ENCODE data around the gene TMEM63B. TPM values are rescaled to one million over a fixed set of nuclear protein-coding genes. Genes with fewer than 3 reads are reported as not detected.

TMEM63B gene
- total RNA-seq, 4 donors from 2014 or later = 27.2 to 71.9 (median 43.7) TPM

GRCh38 chr6:44186635-44187025, 59.3 kb downstream of the TMEM63B start:
- Histone ChIP-seq H3K27ac (peak overlapping the region in 3 of 4 donors; percentile 11 to 31 (median 27)), H3K4me3 (no peak overlapping the region), H3K4me1 (no peaks in the 10 kb centered on the region), H3K9me3 (no peaks in the 10 kb centered on the region), H3K36me3 (no peaks in the 10 kb centered on the region), H3K27me3 (no peaks in the 10 kb centered on the region)
- in situ Hi-C loops (cut with MboI; ENCODE audit: low sequenced_read_pairs in 4 of 4) = no loop called here
- DNase-seq = no peak
- intact Hi-C loops (cut with DNase I; ENCODE audit: low total_unique reads) = no loop called here
- TF ChIP-seq CTCF (IDR thresholded peaks at IDR 0.05 in 4 of 5, conservative IDR thresholded peaks at IDR 0.05 in 1 of 5) (no peak), POLR2A (IDR thresholded peaks at IDR 0.05) (no peak)
- ATAC-seq = no peak

DNA sequence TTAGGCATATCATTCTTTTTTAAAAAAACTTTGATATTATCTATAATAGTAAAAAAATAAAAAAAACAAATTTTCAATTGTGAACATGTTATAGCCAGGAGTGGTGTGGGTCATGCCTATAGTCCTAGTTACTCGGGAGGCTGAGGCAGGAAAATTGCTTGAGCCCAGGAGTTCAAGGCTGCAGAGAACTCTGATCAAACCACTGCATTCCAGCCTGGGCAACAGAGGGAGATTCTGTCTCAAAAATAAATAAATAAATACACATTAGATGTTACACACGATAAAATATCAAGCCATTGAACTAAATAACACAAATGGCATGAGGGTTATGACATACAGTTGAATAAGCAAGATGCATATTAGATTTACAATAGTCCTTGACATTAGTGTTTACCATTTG, 61.5 kb downstream of the TMEM63B start:
- Histone ChIP-seq H3K4me1 (no peaks in the 10 kb centered on the region), H3K4me3 (no peak overlapping the region), H3K36me3 (no peaks in the 10 kb centered on the region), H3K27me3 (no peaks in the 10 kb centered on the region), H3K9me3 (no peaks in the 10 kb centered on the region), H3K27ac (no peak overlapping the region)
- intact Hi-C loops (cut with DNase I; ENCODE audit: low total_unique reads) = no loop called here
- no peak for TF ChIP-seq POLR2A (IDR thresholded peaks at IDR 0.05)
- TF ChIP-seq CTCF (IDR thresholded peaks at IDR 0.05 in 4 of 5, conservative IDR thresholded peaks at IDR 0.05 in 1 of 5) = no peak
- no peak for ATAC-seq
- DNase-seq = no peak
- in situ Hi-C loops (cut with MboI; ENCODE audit: low sequenced_read_pairs in 4 of 4) = no loop called here

DNA sequence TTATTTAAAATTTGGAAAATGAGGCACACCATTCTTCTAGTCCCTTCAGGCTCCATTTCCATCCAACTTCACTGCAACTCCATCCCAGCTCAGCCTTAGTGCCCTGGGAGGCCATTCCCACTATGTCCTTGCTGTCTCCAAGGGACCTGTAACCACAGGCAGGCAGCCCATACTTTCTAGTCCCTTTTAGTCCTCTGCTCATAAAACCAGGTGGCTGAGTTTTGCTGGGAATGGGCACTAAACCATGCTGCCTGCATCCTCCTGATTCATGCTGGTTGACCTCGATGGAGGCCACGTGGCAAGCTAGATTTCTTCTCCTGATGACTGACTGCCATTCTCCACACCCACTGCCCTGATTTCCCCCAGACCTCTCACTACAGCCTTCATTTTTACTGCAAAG, 61.9 kb downstream of the TMEM63B start:
- intact Hi-C loops (cut with DNase I; ENCODE audit: low total_unique reads) (no loop called here), in situ Hi-C loops (cut with MboI; ENCODE audit: low sequenced_read_pairs in 4 of 4) (no loop called here)
- no peak for TF ChIP-seq CTCF (IDR thresholded peaks at IDR 0.05 in 4 of 5, conservative IDR thresholded peaks at IDR 0.05 in 1 of 5)
- no peak for TF ChIP-seq POLR2A (IDR thresholded peaks at IDR 0.05)

DNA sequence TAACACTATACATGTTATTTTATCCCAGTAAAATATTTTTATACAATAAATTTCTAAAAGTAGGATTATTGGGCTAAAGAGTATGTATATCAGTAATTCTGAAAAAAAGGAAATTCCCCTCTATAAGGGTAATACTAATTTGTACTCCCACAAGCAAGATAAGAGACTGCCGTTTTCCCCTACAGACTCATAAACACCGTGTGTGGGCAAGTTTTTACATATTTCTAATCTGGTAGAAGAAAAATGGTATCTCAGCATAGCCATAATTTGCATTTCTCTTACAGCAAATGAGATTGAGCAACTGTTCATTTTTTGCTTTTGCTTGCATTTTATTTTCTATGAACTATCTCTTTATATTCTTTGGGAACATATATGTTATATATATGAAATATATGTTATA, 63.4 kb downstream of the TMEM63B start:
- Histone ChIP-seq H3K4me3 (no peak overlapping the region), H3K4me1 (no peaks in the 10 kb centered on the region), H3K27me3 (no peaks in the 10 kb centered on the region), H3K9me3 (no peaks in the 10 kb centered on the region), H3K36me3 (no peaks in the 10 kb centered on the region), H3K27ac (no peak overlapping the region)
- in situ Hi-C loops (cut with MboI; ENCODE audit: low sequenced_read_pairs in 4 of 4) = no loop called here
- DNase-seq = no peak
- ATAC-seq = no peak
- no peak for TF ChIP-seq POLR2A (IDR thresholded peaks at IDR 0.05)
- no peak for TF ChIP-seq CTCF (IDR thresholded peaks at IDR 0.05 in 4 of 5, conservative IDR thresholded peaks at IDR 0.05 in 1 of 5)
- intact Hi-C loops (cut with DNase I; ENCODE audit: low total_unique reads) = no loop called here

More for the DNA sequence above, 61.9 kb downstream of the TMEM63B start:
- Histone ChIP-seq H3K27me3 (no peaks in the 10 kb centered on the region), H3K4me3 (no peak overlapping the region), H3K9me3 (no peaks in the 10 kb centered on the region), H3K4me1 (no peaks in the 10 kb centered on the region), H3K27ac (no peak overlapping the region), H3K36me3 (no peaks in the 10 kb centered on the region)
- DNase-seq = no peak
- ATAC-seq = no peak

GRCh38 chr6:44192428-44193041, 65.2 kb downstream of the TMEM63B start:
- intact Hi-C loops (cut with DNase I; ENCODE audit: low total_unique reads) = no loop called here
- ATAC-seq = no peak

More at GRCh38 chr6:44192428-44193041, 65.2 kb downstream of the TMEM63B start:
- in situ Hi-C loops (cut with MboI; ENCODE audit: low sequenced_read_pairs in 4 of 4) = no loop called here
- TF ChIP-seq CTCF (IDR thresholded peaks at IDR 0.05 in 4 of 5, conservative IDR thresholded peaks at IDR 0.05 in 1 of 5) = no peak
- TF ChIP-seq POLR2A (IDR thresholded peaks at IDR 0.05) = no peak
- Histone ChIP-seq H3K36me3 (no peaks in the 10 kb centered on the region), H3K9me3 (no peaks in the 10 kb centered on the region), H3K4me3 (no peak overlapping the region), H3K4me1 (no peaks in the 10 kb centered on the region), H3K27me3 (no peaks in the 10 kb centered on the region), H3K27ac (no peak overlapping the region)
- no peak for DNase-seq

Measured in gastrocnemius medialis (tissue), 4 donors.